Neural progenitor cell (in vitro differentiated cells): Measurements from ENCODE around the gene AQP3. TPM values are rescaled to one million over a fixed set of nuclear protein-coding genes. Genes with fewer than 3 reads are reported as not detected.

Experiments used
- DNase-seq: peaks from one replicate; pipeline ENCODE4 v3.0.0-alpha.2; 2016; ENCODE audit warnings: low spot score
- H2AFZ ChIP-seq: fragments of 200-600 bp; sonication (generic); replicated peaks from 2 replicates; pipeline ENCODE4 v1.6.1; 2016; ENCODE audit warnings: antibody characterized with exemption
- H3F3A ChIP-seq: fragments of 200-600 bp; sonication (generic); 2 replicates; pipeline ENCODE4 v1.6.1; 2016; ENCODE audit warnings: antibody characterized with exemption, low read depth
- H3K27ac ChIP-seq: fragments of 200-600 bp; sonication (generic); 2 replicates; pipeline ENCODE4 v1.5.1; 2016; ENCODE audit warnings: mild to moderate bottlenecking
- H3K27me3 ChIP-seq: fragments of 200-600 bp; sonication (generic); 2 replicates; pipeline ENCODE4 v1.6.1; 2016; ENCODE audit warnings: mild to moderate bottlenecking, moderate library complexity
- H3K36me3 ChIP-seq: fragments of 200-600 bp; sonication (generic); 2 replicates; pipeline ENCODE4 v1.5.1; 2016
- H3K4me1 ChIP-seq: fragments of 200-600 bp; sonication (generic); 2 replicates; pipeline ENCODE4 v1.6.1; 2016; ENCODE audit warnings: mixed run types
- H3K4me2 ChIP-seq: fragments of 200-600 bp; sonication (generic); 2 replicates; pipeline ENCODE4 v1.6.1; 2016
- H3K4me3 ChIP-seq: fragments of 200-600 bp; sonication (generic); 2 replicates; pipeline ENCODE4 v1.5.1; 2016
- H3K79me2 ChIP-seq: fragments of 200-600 bp; sonication (generic); 2 replicates; pipeline ENCODE4 v1.6.1; 2016; ENCODE audit warnings: low read depth
- H3K9ac ChIP-seq: fragments of 200-600 bp; sonication (generic); 2 replicates; pipeline ENCODE4 v1.6.1; 2016
- H3K9me3 ChIP-seq: fragments of 200-600 bp; sonication (generic); 2 replicates; pipeline ENCODE4 v1.5.1; 2016; ENCODE audit warnings: low read depth
- H4K20me1 ChIP-seq: fragments of 200-600 bp; sonication (generic); 2 replicates; pipeline ENCODE4 v1.6.1; 2016; ENCODE audit warnings: low read depth
- H3K27ac Mint-ChIP-seq: 3 replicates; pipeline ENCODE4 v1.8.0; 2021; ENCODE audit warnings: mixed read lengths
- H3K27me3 Mint-ChIP-seq: 2 replicates; pipeline ENCODE4 v1.8.0; 2022; ENCODE audit warnings: low read depth, mild to moderate bottlenecking, inconsistent platforms, moderate library complexity, mixed read lengths; ENCODE audit not compliant: insufficient read depth
- H3K36me3 Mint-ChIP-seq: 3 replicates; pipeline ENCODE4 v1.8.0; 2021; ENCODE audit warnings: mixed read lengths
- H3K4me1 Mint-ChIP-seq: 3 replicates; pipeline ENCODE4 v1.8.0; 2021; ENCODE audit warnings: mixed read lengths
- H3K4me3 Mint-ChIP-seq: 3 replicates; pipeline ENCODE4 v1.8.0; 2021; ENCODE audit warnings: mild to moderate bottlenecking, moderate library complexity, mixed read lengths
- H3K9me3 Mint-ChIP-seq: 3 replicates; pipeline ENCODE4 v1.8.0; 2020; ENCODE audit warnings: mixed read lengths
- EZH2 ChIP-seq: fragments of 200-600 bp; sonication (generic); IDR thresholded peaks from 2 replicates; pipeline ENCODE4 v1.6.1; 2017; ENCODE audit warnings: antibody characterized with exemption, mild to moderate bottlenecking, moderate library complexity
- EZH2phosphoT487 ChIP-seq: fragments of 200-600 bp; sonication (generic); IDR thresholded peaks from 2 replicates; pipeline ENCODE4 v1.6.1; 2017; ENCODE audit warnings: antibody characterized with exemption
- total RNA-seq: library from RNA; depleted of rRNA; stranded (reverse); fragments of >200 nt; gene quantifications from 2 replicates; pipeline ENCODE4 v1.2.3, GENCODE V29; 2015; ENCODE audit warnings: low replicate concordance
- TF ChIP-seq, protein P1 (sequence below): fragments of 200-600 bp; sonication (generic); IDR thresholded peaks from 2 replicates; pipeline ENCODE4 v1.5.1; 2017; ENCODE audit warnings: antibody characterized with exemption, mild to moderate bottlenecking

Gene AQP3
- total RNA-seq, 1 donor from 2014 or later: 0.45 TPM

GRCh38 chr9:33450621-33451146 is 3.3 kb upstream of the AQP3 start:
- H3K9me3 Mint-ChIP-seq: no peaks in the 10 kb centered on the region
- TF ChIP-seq EZH2: no peak
- TF ChIP-seq, protein P1, sequence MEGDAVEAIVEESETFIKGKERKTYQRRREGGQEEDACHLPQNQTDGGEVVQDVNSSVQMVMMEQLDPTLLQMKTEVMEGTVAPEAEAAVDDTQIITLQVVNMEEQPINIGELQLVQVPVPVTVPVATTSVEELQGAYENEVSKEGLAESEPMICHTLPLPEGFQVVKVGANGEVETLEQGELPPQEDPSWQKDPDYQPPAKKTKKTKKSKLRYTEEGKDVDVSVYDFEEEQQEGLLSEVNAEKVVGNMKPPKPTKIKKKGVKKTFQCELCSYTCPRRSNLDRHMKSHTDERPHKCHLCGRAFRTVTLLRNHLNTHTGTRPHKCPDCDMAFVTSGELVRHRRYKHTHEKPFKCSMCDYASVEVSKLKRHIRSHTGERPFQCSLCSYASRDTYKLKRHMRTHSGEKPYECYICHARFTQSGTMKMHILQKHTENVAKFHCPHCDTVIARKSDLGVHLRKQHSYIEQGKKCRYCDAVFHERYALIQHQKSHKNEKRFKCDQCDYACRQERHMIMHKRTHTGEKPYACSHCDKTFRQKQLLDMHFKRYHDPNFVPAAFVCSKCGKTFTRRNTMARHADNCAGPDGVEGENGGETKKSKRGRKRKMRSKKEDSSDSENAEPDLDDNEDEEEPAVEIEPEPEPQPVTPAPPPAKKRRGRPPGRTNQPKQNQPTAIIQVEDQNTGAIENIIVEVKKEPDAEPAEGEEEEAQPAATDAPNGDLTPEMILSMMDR: no peak
- no peak for TF ChIP-seq EZH2phosphoT487
- no peak overlapping the region for H3K27ac Mint-ChIP-seq
- DNase-seq: no peak
- peaks cover 29% of the 10 kb centered on the region for H3K4me1 Mint-ChIP-seq
- Histone ChIP-seq H3K79me2 (no peaks in the 10 kb centered on the region), H3K4me2 (no peak overlapping the region), H3K9me3 (no peaks in the 10 kb centered on the region), H3K9ac (no peak overlapping the region), H3K27ac (no peak overlapping the region), H3K4me1 (peaks cover 14% of the 10 kb centered on the region), H3K27me3 (peaks cover 32% of the 10 kb centered on the region), H3F3A (peaks cover 16% of the 10 kb centered on the region), H3K36me3 (no peaks in the 10 kb centered on the region), H2AFZ (no peak overlapping the region), H3K4me3 (no peak overlapping the region), H4K20me1 (no peaks in the 10 kb centered on the region)
- no peaks in the 10 kb centered on the region for H3K36me3 Mint-ChIP-seq
- H3K27me3 Mint-ChIP-seq: peaks cover 21% of the 10 kb centered on the region
- no peak overlapping the region for H3K4me3 Mint-ChIP-seq

- no peaks in the 10 kb centered on the region for H4K20me1 ChIP-seq
- H3K4me3 ChIP-seq: no peak overlapping the region
- H3K36me3 ChIP-seq: no peaks in the 10 kb centered on the region
- no peak overlapping the region for H3K4me3 Mint-ChIP-seq
- no peaks in the 10 kb centered on the region for H3K9me3 ChIP-seq
- H3K27ac Mint-ChIP-seq: no peak overlapping the region
- peaks cover 32% of the 10 kb centered on the region for H3K27me3 ChIP-seq
- peaks cover 20% of the 10 kb centered on the region for H3K4me1 ChIP-seq
- TF ChIP-seq EZH2 (no peak), EZH2phosphoT487 (no peak)
- TF ChIP-seq, protein P1: no peak
- no peak overlapping the region for H3K4me2 ChIP-seq
- no peaks in the 10 kb centered on the region for H3K36me3 Mint-ChIP-seq
- H2AFZ ChIP-seq: no peak overlapping the region
- H3K9ac ChIP-seq: no peak overlapping the region
- H3K27me3 Mint-ChIP-seq: peaks cover 25% of the 10 kb centered on the region
- H3K4me1 Mint-ChIP-seq: peaks cover 34% of the 10 kb centered on the region
- no peaks in the 10 kb centered on the region for H3K79me2 ChIP-seq
- H3F3A ChIP-seq: peaks cover 17% of the 10 kb centered on the region
- no peaks in the 10 kb centered on the region for H3K9me3 Mint-ChIP-seq
- DNase-seq: no peak
- no peak overlapping the region for H3K27ac ChIP-seq
Observed at GRCh38 chr9:33449715-33450114, 2.3 kb upstream of the AQP3 start.

GRCh38 chr9:33447799-33448553 is 583 bp upstream of the AQP3 start:
- no peaks in the 10 kb centered on the region for H3K79me2 ChIP-seq
- H3K36me3 Mint-ChIP-seq: no peaks in the 10 kb centered on the region
- no peak overlapping the region for H3K27ac ChIP-seq
- no peaks in the 10 kb centered on the region for H3K9me3 ChIP-seq
- H4K20me1 ChIP-seq: no peaks in the 10 kb centered on the region
- H3K4me3 Mint-ChIP-seq: peak overlapping the region; percentile 83
- H3K9ac ChIP-seq: no peak overlapping the region
- H3K4me1 Mint-ChIP-seq: peaks cover 41% of the 10 kb centered on the region
- peaks cover 22% of the 10 kb centered on the region for H3K27me3 Mint-ChIP-seq
- no peaks in the 10 kb centered on the region for H3K9me3 Mint-ChIP-seq
- H3K4me3 ChIP-seq: peak overlapping the region; percentile 45
- peaks cover 17% of the 10 kb centered on the region for H3F3A ChIP-seq
- no peaks in the 10 kb centered on the region for H3K36me3 ChIP-seq
- peaks cover 20% of the 10 kb centered on the region for H3K4me1 ChIP-seq
- no peak for TF ChIP-seq EZH2phosphoT487
- TF ChIP-seq, protein P1: no peak
- no peak for TF ChIP-seq EZH2
- H3K27ac Mint-ChIP-seq: peak overlapping the region; percentile 74
- peak overlapping the region; percentile 82 for H3K4me2 ChIP-seq
- no peak for DNase-seq
- peak overlapping the region; percentile 38 for H2AFZ ChIP-seq
- H3K27me3 ChIP-seq: peaks cover 32% of the 10 kb centered on the region
